ENCODE measurements around the gene STAT2.

STAT2 gene

GRCh38 chr12:56307221-56307965, 52.5 kb downstream of the STAT2 start:
- in situ Hi-C loops (cut with HindIII; ENCODE audit: low pct_unique_long_range_greater_than_20kb, low sequenced_read_pairs) = no loop called here

GRCh38 chr12:56304872-56305590, 54.9 kb downstream of the STAT2 start:
- no peak for DNase-seq (ENCODE audit: low read depth in 1 of 2, low spot score in 1 of 2)
- in situ Hi-C loops (cut with HindIII; ENCODE audit: low pct_unique_long_range_greater_than_20kb, low sequenced_read_pairs) = no loop called here
- no peak for TF ChIP-seq JUND (IDR thresholded peaks at IDR 0.05; ENCODE audit: low read depth)

More at GRCh38 chr12:56307221-56307965, 52.5 kb downstream of the STAT2 start:
- TF ChIP-seq JUND (IDR thresholded peaks at IDR 0.05; ENCODE audit: low read depth) = no peak
- DNase-seq (ENCODE audit: low read depth in 1 of 2, low spot score in 1 of 2) = no peak

GRCh38 chr12:56304276-56304675, 55.6 kb downstream of the STAT2 start:
- in situ Hi-C loops (cut with HindIII; ENCODE audit: low pct_unique_long_range_greater_than_20kb, low sequenced_read_pairs) = no loop called here
- DNase-seq (ENCODE audit: low read depth in 1 of 2, low spot score in 1 of 2) = no peak
- TF ChIP-seq JUND (IDR thresholded peaks at IDR 0.05; ENCODE audit: low read depth) = no peak

- in situ Hi-C loops (cut with HindIII; ENCODE audit: low pct_unique_long_range_greater_than_20kb, low sequenced_read_pairs) = no loop called here
- TF ChIP-seq JUND (IDR thresholded peaks at IDR 0.05; ENCODE audit: low read depth) = no peak
- DNase-seq (ENCODE audit: low read depth in 1 of 2, low spot score in 1 of 2) = no peak
Observed at GRCh38 chr12:56300644-56301464, 59.1 kb downstream of the STAT2 start.

- TF ChIP-seq JUND (IDR thresholded peaks at IDR 0.05; ENCODE audit: low read depth) = 0 out of 2 replicates have a peak, but pooled peaks have one; percentile 13
- DNase-seq (ENCODE audit: low read depth in 1 of 2, low spot score in 1 of 2) = peak; percentile 85 to 100
- in situ Hi-C loops (cut with HindIII; ENCODE audit: low pct_unique_long_range_greater_than_20kb, low sequenced_read_pairs) = no loop called here
Observed at GRCh38 chr12:56299853-56300643, 59.9 kb downstream of the STAT2 start, which contains the start of gene CS. CS (minus strand) TSS chr12:56300330; CDS start chr12:56300201, 129 bp downstream.

GRCh38 chr12:56299308-56299852, 60.5 kb downstream of the STAT2 start:
- in situ Hi-C loops (cut with HindIII; ENCODE audit: low pct_unique_long_range_greater_than_20kb, low sequenced_read_pairs) = no loop called here
- TF ChIP-seq JUND (IDR thresholded peaks at IDR 0.05; ENCODE audit: low read depth) = no peak
- no peak for DNase-seq (ENCODE audit: low read depth in 1 of 2, low spot score in 1 of 2)

- no peak for DNase-seq (ENCODE audit: low read depth in 1 of 2, low spot score in 1 of 2)
- in situ Hi-C loops (cut with HindIII; ENCODE audit: low pct_unique_long_range_greater_than_20kb, low sequenced_read_pairs) = no loop called here
- no peak for TF ChIP-seq JUND (IDR thresholded peaks at IDR 0.05; ENCODE audit: low read depth)
Observed at GRCh38 chr12:56298828-56299227, 61.1 kb downstream of the STAT2 start.

GRCh38 chr12:56297400-56297799, 62.5 kb downstream of the STAT2 start:
- in situ Hi-C loops (cut with HindIII; ENCODE audit: low pct_unique_long_range_greater_than_20kb, low sequenced_read_pairs) = no loop called here
- no peak for DNase-seq (ENCODE audit: low read depth in 1 of 2, low spot score in 1 of 2)
- TF ChIP-seq JUND (IDR thresholded peaks at IDR 0.05; ENCODE audit: low read depth) = no peak

GRCh38 chr12:56296295-56296694, 63.6 kb downstream of the STAT2 start:
- TF ChIP-seq JUND (IDR thresholded peaks at IDR 0.05; ENCODE audit: low read depth) = no peak
- no peak for DNase-seq (ENCODE audit: low read depth in 1 of 2, low spot score in 1 of 2)
- in situ Hi-C loops (cut with HindIII; ENCODE audit: low pct_unique_long_range_greater_than_20kb, low sequenced_read_pairs) = no loop called here

GRCh38 chr12:56293795-56294194, 66.1 kb downstream of the STAT2 start:
- peak in 1 of 2 experiments; percentile 25 for DNase-seq (ENCODE audit: low read depth in 1 of 2, low spot score in 1 of 2)
- in situ Hi-C loops (cut with HindIII; ENCODE audit: low pct_unique_long_range_greater_than_20kb, low sequenced_read_pairs) = no loop called here
- no peak for TF ChIP-seq JUND (IDR thresholded peaks at IDR 0.05; ENCODE audit: low read depth)
